Measurements from ENCODE around the gene DNER. TPM values are rescaled to one million over a fixed set of nuclear protein-coding genes. Genes with fewer than 3 reads are reported as not detected.

DNER gene
- total RNA-seq, 4 donors from 2014 or later = 1.9 to 24.7 (median 4.9) TPM

GRCh38 chr2:229669841-229670240, 44.5 kb downstream of the DNER start:
- Histone ChIP-seq H3K27ac (no peak overlapping the region), H3K27me3 (no peaks in the 10 kb centered on the region), H3K4me3 (no peak overlapping the region), H3K9me3 (no peaks in the 10 kb centered on the region), H3K4me1 (no peaks in the 10 kb centered on the region), H3K36me3 (no peaks in the 10 kb centered on the region)
- TF ChIP-seq POLR2A (IDR thresholded peaks at IDR 0.05) = no peak
- TF ChIP-seq, protein P1, sequence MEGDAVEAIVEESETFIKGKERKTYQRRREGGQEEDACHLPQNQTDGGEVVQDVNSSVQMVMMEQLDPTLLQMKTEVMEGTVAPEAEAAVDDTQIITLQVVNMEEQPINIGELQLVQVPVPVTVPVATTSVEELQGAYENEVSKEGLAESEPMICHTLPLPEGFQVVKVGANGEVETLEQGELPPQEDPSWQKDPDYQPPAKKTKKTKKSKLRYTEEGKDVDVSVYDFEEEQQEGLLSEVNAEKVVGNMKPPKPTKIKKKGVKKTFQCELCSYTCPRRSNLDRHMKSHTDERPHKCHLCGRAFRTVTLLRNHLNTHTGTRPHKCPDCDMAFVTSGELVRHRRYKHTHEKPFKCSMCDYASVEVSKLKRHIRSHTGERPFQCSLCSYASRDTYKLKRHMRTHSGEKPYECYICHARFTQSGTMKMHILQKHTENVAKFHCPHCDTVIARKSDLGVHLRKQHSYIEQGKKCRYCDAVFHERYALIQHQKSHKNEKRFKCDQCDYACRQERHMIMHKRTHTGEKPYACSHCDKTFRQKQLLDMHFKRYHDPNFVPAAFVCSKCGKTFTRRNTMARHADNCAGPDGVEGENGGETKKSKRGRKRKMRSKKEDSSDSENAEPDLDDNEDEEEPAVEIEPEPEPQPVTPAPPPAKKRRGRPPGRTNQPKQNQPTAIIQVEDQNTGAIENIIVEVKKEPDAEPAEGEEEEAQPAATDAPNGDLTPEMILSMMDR (IDR thresholded peaks at IDR 0.05) = no peak
- no peak for DNase-seq
- intact Hi-C loops (cut with DNase I; ENCODE audit: low total_unique reads) = no loop called here

- H3K9me3 ChIP-seq = no peaks in the 10 kb centered on the region
- H3K27me3 ChIP-seq = no peaks in the 10 kb centered on the region
- no peak overlapping the region for H3K27ac ChIP-seq
- TF ChIP-seq, protein P1 (IDR thresholded peaks at IDR 0.05) = no peak
- TF ChIP-seq POLR2A (IDR thresholded peaks at IDR 0.05) = no peak
- no peak overlapping the region for H3K4me3 ChIP-seq
- no peaks in the 10 kb centered on the region for H3K4me1 ChIP-seq
- no peak for DNase-seq
- no peaks in the 10 kb centered on the region for H3K36me3 ChIP-seq
- intact Hi-C loops (cut with DNase I; ENCODE audit: low total_unique reads) = no loop called here
These were observed 47.5 kb downstream of the DNER start for GRCh38 chr2:229666811-229667210.

GRCh38 chr2:229665158-229665557, 49.2 kb downstream of the DNER start:
- no peak for DNase-seq
- Histone ChIP-seq H3K4me1 (no peaks in the 10 kb centered on the region), H3K27ac (no peak overlapping the region), H3K27me3 (no peaks in the 10 kb centered on the region), H3K4me3 (no peak overlapping the region), H3K9me3 (no peaks in the 10 kb centered on the region), H3K36me3 (no peaks in the 10 kb centered on the region)
- TF ChIP-seq POLR2A (IDR thresholded peaks at IDR 0.05) = no peak
- TF ChIP-seq, protein P1 (IDR thresholded peaks at IDR 0.05) = no peak
- intact Hi-C loops (cut with DNase I; ENCODE audit: low total_unique reads) = no loop called here

GRCh38 chr2:229661478-229661877, 52.9 kb downstream of the DNER start:
- H3K36me3 ChIP-seq = no peaks in the 10 kb centered on the region
- no peak for DNase-seq
- TF ChIP-seq, protein P1 (IDR thresholded peaks at IDR 0.05) = no peak
- no peak for TF ChIP-seq POLR2A (IDR thresholded peaks at IDR 0.05)
- H3K4me3 ChIP-seq = no peak overlapping the region
- no peaks in the 10 kb centered on the region for H3K4me1 ChIP-seq
- intact Hi-C loops (cut with DNase I; ENCODE audit: low total_unique reads) = no loop called here
- no peak overlapping the region for H3K27ac ChIP-seq
- no peaks in the 10 kb centered on the region for H3K27me3 ChIP-seq
- H3K9me3 ChIP-seq = no peaks in the 10 kb centered on the region

DNA sequence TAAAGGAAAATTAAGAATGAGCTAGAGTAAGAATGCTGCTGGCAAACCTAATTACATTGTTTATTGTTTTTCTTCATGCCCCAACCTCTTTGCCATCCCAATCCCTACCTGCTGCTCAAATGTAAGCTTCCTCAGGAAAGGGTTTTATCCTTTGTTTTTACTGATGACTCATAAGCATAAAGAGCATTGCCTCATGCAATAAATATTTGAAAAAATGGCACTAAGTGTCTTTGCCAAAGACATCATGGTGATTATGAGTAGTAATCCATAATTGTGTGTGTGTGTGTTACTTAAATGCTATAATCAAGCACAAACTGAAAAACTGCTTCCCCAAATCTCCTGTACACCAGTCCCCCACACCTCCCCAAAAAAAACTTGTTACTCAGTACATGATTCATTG, 53.4 kb downstream of the DNER start:
- Histone ChIP-seq H3K9me3 (no peaks in the 10 kb centered on the region), H3K36me3 (no peaks in the 10 kb centered on the region), H3K4me1 (no peaks in the 10 kb centered on the region), H3K4me3 (no peak overlapping the region), H3K27ac (no peak overlapping the region), H3K27me3 (no peaks in the 10 kb centered on the region)
- intact Hi-C loops (cut with DNase I; ENCODE audit: low total_unique reads) = no loop called here
- DNase-seq = no peak
- no peak for TF ChIP-seq POLR2A (IDR thresholded peaks at IDR 0.05)
- TF ChIP-seq, protein P1 (IDR thresholded peaks at IDR 0.05) = no peak
